HG03103 (cell line): ENCODE data around the gene RANGAP1.

Experiments
- ATAC-seq: cut with Tn5 transposase; IDR thresholded peaks from one replicate; pipeline ENCODE4 v1.9.1; 2021; ENCODE audit warnings: low read depth; ENCODE audit not compliant: unreplicated experiment

The RANGAP1 gene

DNA sequence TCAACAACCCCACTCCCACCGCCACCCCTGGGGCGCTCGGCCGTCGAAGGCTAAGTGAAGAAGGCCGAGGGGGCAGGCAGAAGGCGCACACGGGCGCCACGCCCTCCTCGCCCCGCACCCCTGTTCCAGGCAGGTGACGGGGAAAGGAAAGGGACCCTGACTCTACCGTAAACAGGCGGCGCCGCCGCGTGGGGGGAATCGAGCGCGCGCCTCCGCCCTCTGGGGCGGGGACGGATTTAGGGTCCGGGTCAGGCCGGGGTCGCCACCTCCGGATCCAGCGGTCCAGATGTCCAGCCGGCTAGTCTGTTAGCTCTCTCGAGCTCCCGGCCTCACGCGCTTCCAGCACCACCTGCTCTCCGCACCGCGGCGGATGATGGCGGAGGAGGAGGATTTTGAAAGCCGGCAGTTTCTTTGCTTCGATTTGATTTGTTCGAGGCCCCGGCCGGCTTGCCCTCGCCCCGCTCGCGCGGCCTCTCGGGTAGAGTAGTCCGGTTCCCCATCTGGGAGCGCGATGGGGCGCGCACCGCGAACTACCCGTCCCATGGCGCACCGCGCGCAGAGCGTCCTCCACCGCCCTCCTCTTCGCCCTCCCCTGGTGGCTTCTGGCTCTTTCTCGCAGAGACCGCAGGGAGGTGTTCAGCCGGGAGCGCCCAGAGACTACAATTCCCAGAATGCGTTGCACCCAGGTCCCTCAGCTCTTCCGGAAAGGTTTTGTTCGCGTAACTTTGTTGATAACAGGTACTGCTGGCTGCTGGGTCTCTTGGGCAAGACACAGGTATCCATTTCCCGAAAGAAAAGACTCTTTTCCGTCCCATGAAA, at the start of gene RANGAP1:
Gene RANGAP1, minus strand, starts transcription at position 368 of the 819 bp plus-strand sequence. CDS start 5,143 bp downstream, outside the sequence.
- peak; percentile 95 for ATAC-seq

GRCh38 chr22:41334951-41335635, 49.1 kb upstream of the RANGAP1 start:
- ATAC-seq, result no peak

DNA sequence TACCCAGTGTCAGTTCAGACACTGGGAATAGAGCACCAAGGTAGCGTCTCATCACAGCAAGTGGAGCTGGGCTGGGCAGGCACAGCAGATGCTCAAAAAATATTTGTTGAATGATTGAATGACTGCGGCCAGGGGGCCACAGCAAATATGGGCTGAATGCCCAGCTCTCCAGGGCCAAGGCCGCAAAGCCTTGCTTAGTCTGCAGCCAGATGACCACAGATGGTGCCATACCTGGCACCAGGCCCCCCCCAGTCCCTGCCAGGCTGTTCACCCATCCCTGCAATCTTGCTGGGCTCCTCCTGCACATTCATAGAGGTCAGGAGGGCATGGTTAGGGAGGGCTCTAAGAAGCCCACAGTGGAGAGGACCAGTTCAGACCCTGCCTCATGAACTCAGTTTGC, 48.2 kb upstream of the RANGAP1 start:
- no peak for ATAC-seq

DNA sequence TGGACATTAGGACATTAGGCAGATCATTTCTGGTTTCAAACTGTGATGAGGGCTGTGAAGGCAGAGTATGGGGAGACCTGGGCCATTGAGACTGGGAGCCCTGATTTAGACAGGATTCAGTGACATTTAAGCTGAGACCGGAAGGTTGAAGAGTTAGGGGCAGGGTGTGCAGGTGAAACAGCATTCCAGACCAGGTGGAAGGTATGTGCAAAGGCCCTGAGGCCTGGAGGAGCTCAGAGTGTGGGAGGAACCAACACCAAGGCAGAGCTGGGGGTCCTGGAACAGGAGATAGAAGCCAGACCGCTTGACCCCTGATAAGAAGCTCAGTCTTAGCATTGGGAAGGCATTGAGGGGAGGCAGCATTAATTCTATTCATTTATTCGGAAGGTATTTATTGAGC, 47.8 kb upstream of the RANGAP1 start:
- ATAC-seq, result no peak

DNA sequence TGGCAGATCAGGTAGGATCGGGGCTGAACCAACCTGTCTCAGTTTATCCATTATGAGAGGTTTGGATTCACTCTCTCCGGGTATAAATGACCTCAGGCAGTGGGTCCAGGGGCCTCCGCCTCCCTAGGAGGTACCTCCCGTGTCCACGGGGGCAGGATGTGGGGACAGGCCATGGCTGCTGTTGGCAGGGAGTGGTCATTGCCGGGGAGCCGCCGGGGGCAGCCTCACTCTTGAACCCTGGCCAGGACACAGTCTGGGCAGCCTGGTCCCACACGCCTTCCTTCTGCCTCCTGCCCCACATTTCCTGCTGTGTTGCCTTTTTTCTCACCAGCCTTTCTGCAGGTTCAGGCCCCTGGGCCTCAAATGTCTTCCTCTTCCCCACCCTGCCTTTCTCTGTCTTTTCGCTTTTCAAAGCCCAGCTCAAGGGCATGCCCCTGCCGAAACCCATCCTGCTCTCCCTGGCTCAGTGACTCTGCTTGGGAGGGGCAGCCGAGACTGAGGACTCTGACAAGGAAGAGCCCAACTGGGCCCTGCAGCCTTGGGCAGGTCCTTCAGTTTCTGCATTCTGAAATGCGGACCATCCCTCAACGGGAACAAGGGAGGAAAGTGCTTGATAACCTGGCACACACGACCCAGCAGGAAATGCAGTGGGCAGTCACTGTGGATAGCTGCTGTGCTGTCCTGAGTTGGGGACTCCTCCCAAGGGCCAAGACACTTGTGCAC, 46.4 kb upstream of the RANGAP1 start:
- ATAC-seq, result no peak

DNA sequence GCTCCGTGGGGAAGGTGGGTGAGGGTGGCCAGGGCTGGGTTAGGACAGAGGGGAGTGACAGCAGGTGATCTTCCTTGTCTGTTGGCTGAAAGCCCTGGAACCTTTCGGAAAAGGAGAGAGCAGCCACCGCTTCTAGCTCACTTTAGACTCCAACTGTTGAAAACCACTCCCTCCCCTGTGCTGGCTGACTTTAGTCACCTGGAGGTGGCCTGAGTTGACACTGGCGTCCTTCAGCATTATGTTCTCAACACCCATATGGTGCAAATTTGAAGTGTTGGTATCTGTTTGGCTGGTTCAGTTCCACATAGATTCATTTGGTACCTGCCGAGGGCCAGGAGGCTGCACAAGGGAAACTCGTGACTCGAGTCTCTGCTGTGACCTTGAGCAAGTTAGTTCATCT, 44.2 kb upstream of the RANGAP1 start:
- ATAC-seq, result no peak

DNA sequence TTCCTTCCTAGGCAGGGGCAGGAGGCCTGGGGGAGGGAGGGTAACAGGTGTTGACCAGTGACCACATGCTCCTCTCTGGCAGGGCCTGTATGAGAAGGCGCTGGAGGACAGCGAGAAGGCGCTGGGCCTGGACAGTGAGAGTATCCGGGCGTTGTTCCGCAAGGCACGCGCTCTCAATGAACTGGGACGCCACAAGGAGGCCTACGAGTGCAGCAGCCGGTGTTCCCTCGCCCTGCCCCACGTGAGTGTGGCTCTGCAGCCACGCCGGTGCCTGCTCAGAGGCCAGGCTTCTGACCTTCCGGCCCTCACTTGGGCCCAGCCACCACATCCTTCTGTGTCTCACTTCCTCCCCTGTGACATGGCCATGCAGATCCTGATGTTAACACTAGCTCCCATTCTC, 41.1 kb upstream of the RANGAP1 start:
- no peak for ATAC-seq

DNA sequence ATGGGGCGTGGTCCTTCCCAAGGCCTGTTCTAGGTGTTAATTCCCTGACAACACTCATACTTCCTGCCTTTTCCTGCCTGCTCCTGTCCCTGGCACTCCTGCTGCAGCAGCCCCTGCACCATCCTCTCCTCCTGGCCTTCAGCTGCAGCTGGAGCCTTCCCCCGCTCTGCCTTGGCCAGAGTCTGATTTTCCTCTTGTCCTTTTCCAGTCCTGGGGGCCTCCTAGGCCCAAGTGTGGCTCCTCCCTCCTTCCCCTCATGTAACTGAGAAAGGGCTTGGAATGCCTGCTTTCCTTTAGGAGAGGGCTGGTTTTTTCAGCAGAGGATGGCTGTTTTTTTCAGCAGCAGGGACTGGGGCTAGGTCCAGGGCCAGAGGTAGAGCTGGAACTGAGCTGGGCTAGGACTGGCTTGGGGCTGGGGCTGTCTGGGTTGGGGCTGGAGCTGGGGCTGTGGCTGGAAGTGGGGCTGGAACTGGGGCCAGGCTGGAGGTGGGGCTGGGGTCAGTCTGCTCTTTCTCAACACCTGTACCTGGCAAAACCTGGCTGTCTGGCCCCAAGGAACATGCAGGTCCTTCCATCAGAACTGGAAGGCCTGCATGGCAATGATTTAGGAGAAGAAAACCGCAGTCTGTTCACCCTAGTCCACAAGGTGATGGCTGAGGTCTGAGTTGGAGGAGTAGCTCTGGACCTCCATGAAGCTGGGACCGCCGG, 39.0 kb upstream of the RANGAP1 start:
- no peak for ATAC-seq

- no peak for ATAC-seq
Observed at GRCh38 chr22:41320416-41321240, 34.6 kb upstream of the RANGAP1 start.

DNA sequence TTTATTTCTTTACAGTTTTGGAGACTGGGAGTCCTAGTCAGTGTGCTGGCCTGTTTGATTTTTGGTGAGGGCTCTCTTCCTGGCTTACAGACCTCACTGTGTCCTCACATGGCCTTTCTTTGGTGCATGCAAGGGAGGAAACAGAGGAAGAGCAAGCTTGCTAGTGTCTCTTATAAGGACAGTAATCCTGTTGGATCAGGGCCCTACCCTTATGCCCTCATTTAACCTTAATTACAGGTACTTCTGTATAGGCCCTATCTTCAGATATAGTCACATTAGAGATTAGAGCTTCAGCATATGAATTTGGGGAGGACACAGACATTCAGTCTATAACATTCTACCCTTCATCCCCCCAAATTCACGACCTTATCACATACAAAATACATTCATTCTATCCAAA, 29.6 kb upstream of the RANGAP1 start:
- no peak for ATAC-seq

GRCh38 chr22:41314821-41315220, 28.8 kb upstream of the RANGAP1 start:
- ATAC-seq, result no peak

DNA sequence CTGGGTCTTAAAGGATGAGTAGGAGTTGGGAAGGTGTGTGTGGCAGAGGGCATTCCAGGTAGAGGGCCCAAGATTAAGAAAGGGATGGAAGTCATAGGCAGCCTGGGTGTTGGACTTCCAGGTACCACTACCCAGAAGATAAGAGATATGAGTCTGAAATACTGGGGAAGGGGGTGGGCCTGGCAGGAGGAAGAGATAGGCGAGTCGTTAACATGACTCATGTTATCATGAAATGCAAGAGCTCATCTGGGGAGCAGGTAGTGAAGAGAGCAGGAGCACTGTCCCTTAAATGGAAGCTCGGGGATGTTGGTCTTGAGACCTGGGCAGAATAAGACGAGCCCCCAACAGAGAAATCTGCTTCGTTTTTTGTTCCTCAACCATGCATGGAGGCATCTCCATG, 25.5 kb upstream of the RANGAP1 start:
- ATAC-seq, result no peak

- no peak for ATAC-seq
Observed at GRCh38 chr22:41310336-41310735, 24.3 kb upstream of the RANGAP1 start.

DNA sequence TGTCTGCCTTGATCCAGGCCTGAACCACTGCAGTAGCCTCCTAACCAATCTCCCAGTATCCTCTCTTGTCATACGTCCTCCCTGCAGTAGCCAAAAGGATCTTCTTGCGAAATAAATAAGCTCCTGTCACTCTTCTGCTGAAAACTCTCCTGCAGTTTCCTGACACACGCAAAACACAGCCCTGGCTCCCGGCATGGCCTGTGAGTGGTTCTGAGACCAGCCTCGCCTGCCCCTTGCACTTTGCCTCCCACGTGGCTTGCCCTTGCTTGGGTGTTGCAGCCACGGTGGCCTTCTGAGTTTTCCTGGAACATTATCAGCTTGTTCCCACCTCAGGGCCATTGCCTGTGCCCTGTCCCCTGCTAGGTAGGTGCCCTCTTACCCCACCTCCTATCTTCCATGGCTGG, 22.6 kb upstream of the RANGAP1 start:
- ATAC-seq, result no peak

- no peak for ATAC-seq
Observed at GRCh38 chr22:41308054-41308453, 22.1 kb upstream of the RANGAP1 start.

GRCh38 chr22:41305646-41306045, 19.7 kb upstream of the RANGAP1 start:
- ATAC-seq, result no peak

- ATAC-seq, result no peak
Observed at GRCh38 chr22:41302811-41303210, 16.8 kb upstream of the RANGAP1 start.

DNA sequence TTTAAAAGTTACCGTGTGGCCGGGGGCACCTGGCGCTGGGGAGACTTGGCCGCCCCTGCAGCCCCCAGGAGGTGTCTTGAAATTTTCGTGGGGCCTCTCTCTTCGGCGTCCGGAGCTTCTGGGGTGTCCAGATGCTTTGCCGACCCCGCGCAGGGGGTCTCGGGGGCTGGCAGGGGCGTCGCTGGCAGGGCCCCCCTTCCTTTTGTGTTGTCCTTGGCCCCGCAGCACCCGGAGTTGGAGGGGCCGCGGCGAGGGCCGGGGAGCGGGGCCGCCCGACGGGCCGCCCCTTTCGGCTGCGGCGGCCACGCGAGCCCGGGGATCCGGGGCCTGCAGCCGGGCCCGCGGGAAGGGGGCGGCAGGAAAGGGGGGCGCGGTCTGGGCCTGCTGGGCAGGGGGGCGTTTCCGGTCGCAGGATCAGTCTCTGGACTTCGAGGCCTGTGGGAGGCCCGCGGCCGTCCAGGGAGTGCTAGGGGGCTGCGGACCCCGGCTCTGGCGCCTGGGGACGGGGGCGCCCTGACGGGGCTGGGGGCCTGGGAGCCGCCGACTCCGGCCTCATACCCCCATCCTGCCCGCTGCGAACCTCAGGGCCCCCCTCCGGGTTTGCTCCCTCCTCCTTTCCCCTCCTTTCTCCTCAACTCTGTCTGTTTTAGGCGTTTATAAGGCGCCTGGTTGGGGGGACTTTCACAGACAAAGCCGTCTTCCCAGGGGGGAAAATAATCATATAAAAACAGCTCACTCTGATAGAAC, 16.2 kb upstream of the RANGAP1 start:
- no peak for ATAC-seq
